Transverse colon (tissue), 4 donors: ENCODE measurements around the gene EIF3D. TPM values are rescaled to one million over a fixed set of nuclear protein-coding genes. Genes with fewer than 3 reads are reported as not detected.
"Not testable (repeated sequence)": the region's sequence is repeated elsewhere in the genome, so short reads cannot be mapped to it uniquely, and the experiment has no call there.

ENCODE experiments used
- DNase-seq: peaks from one replicate; pipeline ENCODE4 v3.0.0-alpha.2; 2019
- H3K27ac ChIP-seq, 4 donors: fragments of 200-600 bp; sonication (generic); 2 replicates each; pipeline ENCODE4 v1.5.1; 2016 to 2018; ENCODE audit warnings: inconsistent platforms in 4 of 4
- H3K27me3 ChIP-seq: fragments of 200-600 bp; sonication (generic); 2 replicates; pipeline ENCODE4 v1.5.1; 2017; ENCODE audit warnings: inconsistent platforms
- H3K36me3 ChIP-seq, 4 donors: fragments of 200-600 bp; sonication (generic); 2 replicates each; pipeline ENCODE4 v1.5.1; 2017 to 2019; ENCODE audit warnings: inconsistent platforms in 4 of 4
- H3K4me1 ChIP-seq, 4 donors: fragments of 200-600 bp; sonication (generic); 2 replicates each; pipeline ENCODE4 v1.5.1; 2017 to 2020; ENCODE audit warnings: inconsistent platforms in 4 of 4
- H3K4me3 ChIP-seq, 4 donors: fragments of 200-600 bp; sonication (generic); 1 replicate in 1 of 4; 2 replicates in 3 of 4; pipeline versions ENCODE4 v1.5.1 to v1.6.1; 2017 to 2019; ENCODE audit warnings: inconsistent platforms in 4 of 4
- H3K9me3 ChIP-seq, 2 donors: fragments of 200-600 bp; sonication (generic); 2 replicates each; pipeline ENCODE4 v1.5.1; 2017 to 2019; ENCODE audit warnings: inconsistent platforms in 2 of 2
- EP300 ChIP-seq: sonication (generic); formaldehyde crosslinking; IDR thresholded peaks from one replicate; pipeline ENCODE4 v1.6.1; 2017; ENCODE audit warnings: antibody characterized with exemption, low read depth
- POLR2A ChIP-seq: fragments of 450-650 bp; IDR thresholded peaks from one replicate; pipeline ENCODE4 v1.6.1; 2016; ENCODE audit warnings: antibody characterized with exemption, mild to moderate bottlenecking, moderate library complexity
- POLR2AphosphoS5 ChIP-seq, 3 donors: sonication (generic); formaldehyde crosslinking; IDR thresholded peaks; one replicate each; pipeline ENCODE4 v1.6.1; 2016; ENCODE audit warnings: antibody characterized with exemption in 3 of 3
- WGBS, 2 donors: methylation state at CpG; one replicate each; pipeline ENCODE4 v1.1.5; 2018; ENCODE audit warnings: low coverage in 1 of 2; 5-methylcytosine and 5-hydroxymethylcytosine counted together
- in situ Hi-C, 4 donors: fragments of 200-750 bp; cut with MboI; loops; one replicate each; pipeline versions ENCODE4 v1.15.0 to v1.15.1; 2017; ENCODE audit warnings: low sequenced_read_pairs in 3 of 4, low pct_ligation_motif_present in 1 of 4, low pct_unique_long_range_greater_than_20kb in 1 of 4
- intact Hi-C: fragments of 100-400 bp; cut with DNase I; formaldehyde crosslinking; loops from one replicate; pipeline ENCODE4 v1.15.1; 2023; ENCODE audit warnings: low total_unique reads
- total RNA-seq, 4 donors: library from RNA; depleted of rRNA; stranded (reverse); fragments of >200 nt; gene quantifications; one replicate each; pipeline ENCODE4 v1.1.0, GENCODE V29; 2016
- TF ChIP-seq, protein P1 (sequence below), 5 experiments: fragments of 200-600 bp in 3 of 5; fragments of 450-650 bp in 2 of 5; sonication (generic) in 3 of 5; IDR thresholded peaks; 1 replicate in 2 of 5; 2 replicates in 3 of 5; pipeline ENCODE4 v1.5.1; 2016 to 2017; ENCODE audit warnings: antibody characterized with exemption in 5 of 5, inconsistent platforms in 3 of 5, mild to moderate bottlenecking in 2 of 5, moderate library complexity in 1 of 5

The EIF3D gene
- total RNA-seq, 4 donors from 2014 or later: 69.6 to 217 (median 146) TPM

DNA sequence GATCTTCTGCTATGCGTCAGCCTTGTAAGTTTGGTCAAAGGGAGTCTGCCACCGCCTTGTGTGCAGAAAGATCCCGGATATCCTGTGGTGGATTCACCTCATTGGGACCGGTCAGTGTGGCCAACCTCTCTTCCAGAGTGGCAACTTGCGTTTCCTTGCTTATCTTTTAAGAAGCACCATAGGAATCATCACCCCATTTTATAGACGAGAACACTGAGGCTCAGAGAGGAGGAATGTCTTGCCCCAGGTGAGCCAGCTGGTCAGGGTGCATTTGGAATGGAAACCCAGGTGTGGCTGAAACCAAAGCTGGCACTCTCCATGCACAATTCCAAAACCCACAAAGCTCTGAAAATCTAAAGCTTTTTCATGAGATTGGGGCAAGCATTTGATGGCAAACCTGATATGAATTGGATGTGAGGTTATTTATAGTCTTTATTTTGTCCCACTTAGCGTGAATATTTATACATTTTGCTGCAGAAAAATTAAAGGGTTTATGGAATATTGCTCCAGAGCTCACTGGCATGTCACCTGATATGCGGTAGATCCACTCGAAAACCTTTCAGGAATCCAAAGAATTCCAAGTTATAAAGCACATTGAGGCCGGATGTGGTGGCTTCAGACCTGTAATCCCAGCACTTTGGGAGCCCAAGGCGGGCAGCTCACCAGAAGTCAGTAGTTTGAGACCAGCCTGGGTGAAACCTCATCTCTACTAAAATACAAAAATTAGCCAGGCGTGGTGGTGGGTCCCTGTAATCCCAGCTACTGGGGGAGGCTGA, 12.1 kb upstream of the EIF3D start:
- 76 to 81% methylated on average over 4 to 12 of the region's 12 CpGs for WGBS, 2 donors
- intact Hi-C loops (no loop called here), in situ Hi-C loops (loop anchor here in 2 of 4 donors (25.0 kb wide), 2 partner anchors 221 to 321 kb away; partner anchors contain the start of gene NCF4 (in 2 of the 2))
- Histone ChIP-seq H3K4me1 (no peaks in the 10 kb centered on the region), H3K9me3 (no peaks in the 10 kb centered on the region), H3K4me3 (no peak overlapping the region), H3K27me3 (peaks cover 5% of the 10 kb centered on the region), H3K27ac (no peak overlapping the region), H3K36me3 (no peaks in the 10 kb centered on the region)
- no peak for TF ChIP-seq EP300
- no peak for DNase-seq

DNA sequence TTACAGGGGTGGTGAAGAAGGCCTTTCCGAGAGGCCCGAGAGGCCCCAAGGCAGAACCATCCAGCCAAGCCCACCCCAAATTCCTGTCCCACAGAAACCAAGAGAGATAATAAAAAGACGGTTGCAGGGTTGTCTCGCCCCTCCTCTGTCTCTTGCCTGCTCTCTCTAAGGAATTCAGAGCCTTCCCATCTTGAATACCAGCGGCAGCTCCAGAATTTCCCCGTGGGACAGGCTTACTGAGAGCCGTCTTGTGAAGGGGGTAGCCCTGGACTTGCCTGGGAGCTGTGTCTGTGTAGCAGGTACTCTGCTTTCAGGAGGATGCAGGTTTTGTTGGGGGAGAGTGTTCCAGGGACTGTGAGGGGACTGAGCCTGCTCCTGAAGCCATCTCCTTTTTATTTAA, 9.6 kb upstream of the EIF3D start:
- H3K36me3 ChIP-seq: no peaks in the 10 kb centered on the region
- no peaks in the 10 kb centered on the region for H3K9me3 ChIP-seq
- DNase-seq: no peak
- TF ChIP-seq EP300 (no peak), POLR2A (no peak), POLR2AphosphoS5 (IDR thresholded peaks at IDR 0.05) (no peak)
- TF ChIP-seq, protein P1, sequence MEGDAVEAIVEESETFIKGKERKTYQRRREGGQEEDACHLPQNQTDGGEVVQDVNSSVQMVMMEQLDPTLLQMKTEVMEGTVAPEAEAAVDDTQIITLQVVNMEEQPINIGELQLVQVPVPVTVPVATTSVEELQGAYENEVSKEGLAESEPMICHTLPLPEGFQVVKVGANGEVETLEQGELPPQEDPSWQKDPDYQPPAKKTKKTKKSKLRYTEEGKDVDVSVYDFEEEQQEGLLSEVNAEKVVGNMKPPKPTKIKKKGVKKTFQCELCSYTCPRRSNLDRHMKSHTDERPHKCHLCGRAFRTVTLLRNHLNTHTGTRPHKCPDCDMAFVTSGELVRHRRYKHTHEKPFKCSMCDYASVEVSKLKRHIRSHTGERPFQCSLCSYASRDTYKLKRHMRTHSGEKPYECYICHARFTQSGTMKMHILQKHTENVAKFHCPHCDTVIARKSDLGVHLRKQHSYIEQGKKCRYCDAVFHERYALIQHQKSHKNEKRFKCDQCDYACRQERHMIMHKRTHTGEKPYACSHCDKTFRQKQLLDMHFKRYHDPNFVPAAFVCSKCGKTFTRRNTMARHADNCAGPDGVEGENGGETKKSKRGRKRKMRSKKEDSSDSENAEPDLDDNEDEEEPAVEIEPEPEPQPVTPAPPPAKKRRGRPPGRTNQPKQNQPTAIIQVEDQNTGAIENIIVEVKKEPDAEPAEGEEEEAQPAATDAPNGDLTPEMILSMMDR (IDR thresholded peaks at IDR 0.05): no peak
- intact Hi-C loops: no loop called here
- in situ Hi-C loops: loop anchor here in 2 of 4 donors (25.0 kb wide), 2 partner anchors 224 to 324 kb away; partner anchors contain the start of gene NCF4 (in 2 of the 2)
- no peak overlapping the region for H3K27ac ChIP-seq
- 49% methylated on average over 7 of the region's 7 CpGs; no CpG with 5 or more reads in 1 of the 2 donors for WGBS, 2 donors
- H3K4me1 ChIP-seq: no peaks in the 10 kb centered on the region
- H3K27me3 ChIP-seq: peaks cover 5% of the 10 kb centered on the region
- no peak overlapping the region for H3K4me3 ChIP-seq

DNA sequence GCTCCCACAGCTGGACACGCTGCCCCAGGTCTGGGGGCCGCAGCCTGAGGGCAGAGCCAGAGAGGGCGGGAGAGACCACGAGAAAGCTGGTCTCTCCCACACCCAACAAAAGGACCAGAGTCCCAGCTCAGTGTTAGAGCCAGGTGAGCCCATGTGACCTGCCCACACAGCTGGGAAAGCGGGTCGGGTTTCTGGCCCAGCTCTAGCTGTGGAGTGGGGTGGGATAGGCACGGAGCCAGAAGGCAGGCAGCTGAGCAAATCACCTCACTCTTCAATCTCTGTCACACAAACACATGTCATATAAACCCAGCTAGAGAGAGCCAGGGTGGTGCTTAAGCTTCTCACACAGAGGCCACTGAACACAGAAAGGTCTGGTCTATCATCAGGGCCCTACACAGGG, 7.8 kb upstream of the EIF3D start:
- Histone ChIP-seq H3K36me3 (no peaks in the 10 kb centered on the region), H3K27me3 (peaks cover 5% of the 10 kb centered on the region), H3K4me3 (no peak overlapping the region), H3K4me1 (no peaks in the 10 kb centered on the region), H3K9me3 (no peaks in the 10 kb centered on the region), H3K27ac (no peak overlapping the region)
- no peak for DNase-seq
- intact Hi-C loops (no loop called here), in situ Hi-C loops (loop anchor here in 2 of 4 donors (25.0 kb wide), 2 partner anchors 226 to 326 kb away; partner anchors contain the start of gene NCF4 (in 2 of the 2))
- TF ChIP-seq, protein P1 (IDR thresholded peaks at IDR 0.05): no peak
- TF ChIP-seq EP300 (no peak), POLR2AphosphoS5 (IDR thresholded peaks at IDR 0.05) (no peak), POLR2A (no peak)
- WGBS, 2 donors: 72% methylated on average over 7 of the region's 7 CpGs; no CpG with 5 or more reads in 1 of the 2 donors

DNA sequence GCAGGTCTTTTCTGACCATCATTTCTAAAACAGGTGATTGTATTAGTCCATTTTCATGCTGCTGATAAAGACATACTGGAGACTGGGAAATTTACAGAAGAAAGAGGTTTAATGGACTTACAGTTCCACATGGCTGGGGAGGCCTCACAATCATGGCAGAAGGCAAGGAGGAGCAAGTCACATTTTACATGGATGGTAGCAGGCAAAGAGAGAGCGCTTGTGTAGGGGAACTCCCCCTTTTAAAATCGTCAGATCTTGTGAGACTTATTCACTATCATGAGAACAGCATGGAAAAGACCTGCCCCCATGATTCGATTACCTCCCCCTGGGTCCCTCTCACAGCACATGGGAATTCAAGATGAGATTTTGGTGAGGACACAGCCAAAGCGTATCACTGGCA, 4.4 kb upstream of the EIF3D start:
- H3K4me1 ChIP-seq: not testable (repeated sequence)
- WGBS, 2 donors: 52 to 76% methylated on average over 2 to 4 of the region's 4 CpGs
- in situ Hi-C loops: loop anchor here in 2 of 4 donors (25.0 kb wide), 2 partner anchors 229 to 329 kb away; partner anchors contain the start of gene NCF4 (in 2 of the 2)

DNA sequence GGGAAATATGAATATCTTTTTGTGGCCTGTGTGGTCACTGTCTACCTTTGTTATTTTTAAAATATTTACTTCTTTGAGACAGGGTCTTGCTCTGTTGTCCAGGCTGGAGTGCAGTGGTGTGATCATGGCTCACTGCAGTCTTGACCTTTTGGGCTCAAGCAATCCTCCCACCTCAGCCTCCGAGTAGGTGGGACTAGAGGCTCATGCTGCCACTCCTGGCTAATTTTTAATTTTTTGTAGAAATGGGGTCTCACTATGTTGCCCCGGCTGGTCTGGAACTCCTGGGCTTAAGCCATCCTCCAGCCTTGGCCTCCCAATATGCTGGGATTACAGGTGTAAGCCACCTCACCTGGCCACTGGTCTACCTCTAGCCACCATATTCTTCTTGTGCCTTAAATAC, 3.5 kb upstream of the EIF3D start:
- no peaks in the 10 kb centered on the region for H3K9me3 ChIP-seq
- WGBS, 2 donors: 54 to 76% methylated on average over 2 of the region's 2 CpGs
- intact Hi-C loops (no loop called here), in situ Hi-C loops (loop anchor here in 2 of 4 donors (25.0 kb wide), 2 partner anchors 230 to 330 kb away; partner anchors contain the start of gene NCF4 (in 2 of the 2))
- no peaks in the 10 kb centered on the region for H3K36me3 ChIP-seq
- TF ChIP-seq POLR2AphosphoS5 (IDR thresholded peaks at IDR 0.05): no peak
- H3K4me3 ChIP-seq: no peak overlapping the region
- no peak overlapping the region for H3K27ac ChIP-seq
- DNase-seq: no peak
- peaks cover 4 to 17% (median 13%) of the 10 kb centered on the region in 4 donors for H3K4me1 ChIP-seq
- H3K27me3 ChIP-seq: no peaks in the 10 kb centered on the region

More for the DNA sequence above, 4.4 kb upstream of the EIF3D start:
- H3K27me3 ChIP-seq, H3K4me3 ChIP-seq, DNase-seq, H3K36me3 ChIP-seq, intact Hi-C loops, H3K27ac ChIP-seq, H3K9me3 ChIP-seq: not testable (repeated sequence)
